IMR-90 (cell line): ENCODE results near the gene SLC2A11. TPM values are rescaled to one million over a fixed set of nuclear protein-coding genes. Genes with fewer than 3 reads are reported as not detected.
A peak's percentile ranks its signal among the peaks of the same experiment; 100 is the strongest.

Experiments
- ATAC-seq: fragments of 200-7000 bp; cut with Tn5 transposase; 2 replicates; pipeline ENCODE4 v1.9.1; 2020; ENCODE audit warnings: low read depth, mild to moderate bottlenecking, moderate library complexity
- BruUV-seq: library from RNA; stranded (reverse); fragments of 400-500 nt; replicated peaks from 2 replicates; lab custom pipeline; 2021; lab: Mats Ljungman, UMichigan
- CTCF ChIA-PET: fragments of 300-600 bp; formaldehyde crosslinking; extraction: SDS; loops from one replicate; lab custom pipeline; 2021; ENCODE audit warnings: antibody characterized with exemption; lab: Yijun Ruan, JAX
- POLR2A ChIA-PET: fragments of 300-600 bp; sonication (Branson Sonifier 250); formaldehyde crosslinking; loops from one replicate; lab custom pipeline; 2022; ENCODE audit warnings: antibody characterized with exemption; ENCODE audit not compliant: unreplicated experiment; lab: Charles Lee
- DNase-seq: peaks from one replicate; pipeline ENCODE4 v3.0.0; 2013
- H2AFZ ChIP-seq: replicated peaks from 2 replicates; pipeline ENCODE3; 2013; ENCODE audit warnings: low read length, mild to moderate bottlenecking; ENCODE audit not compliant: poor library complexity
- H2AK5ac ChIP-seq: 2 replicates; pipeline ENCODE4 v1.6.1; 2013; ENCODE audit warnings: low read depth, low read length, inconsistent platforms
- H2AK9ac ChIP-seq: replicated peaks from 2 replicates; pipeline ENCODE3; 2013; ENCODE audit warnings: mild to moderate bottlenecking, low read depth, low read length, moderate library complexity; ENCODE audit not compliant: poor library complexity
- H2BK120ac ChIP-seq: 2 replicates; pipeline ENCODE4 v1.6.1; 2013; ENCODE audit warnings: low read depth, low read length, inconsistent platforms
- H2BK15ac ChIP-seq: 3 replicates; pipeline ENCODE4 v1.6.1; 2013; ENCODE audit warnings: low read depth, low read length, inconsistent platforms
- H2BK20ac ChIP-seq: 2 replicates; pipeline ENCODE4 v1.6.1; 2013; ENCODE audit warnings: low read depth, mild to moderate bottlenecking, inconsistent platforms, low read length, moderate library complexity
- H2BK5ac ChIP-seq: 2 replicates; pipeline ENCODE4 v1.6.1; 2013; ENCODE audit warnings: mild to moderate bottlenecking, low read depth, low read length, inconsistent platforms; ENCODE audit not compliant: poor library complexity, severe bottlenecking
- H3K14ac ChIP-seq: replicated peaks from 2 replicates; pipeline ENCODE4 v1.6.1; 2013; ENCODE audit warnings: low read depth, low read length, inconsistent platforms
- H3K18ac ChIP-seq: 2 replicates; pipeline ENCODE4 v1.6.1; 2013; ENCODE audit warnings: low read depth, low read length, control low read depth
- H3K23ac ChIP-seq: 2 replicates; pipeline ENCODE4 v1.6.1; 2013; ENCODE audit warnings: low read depth, low read length, inconsistent platforms
- H3K27ac ChIP-seq: 2 replicates; pipeline ENCODE4 v1.5.1; 2013; ENCODE audit warnings: mild to moderate bottlenecking, control low read depth, low read length; ENCODE audit not compliant: insufficient read depth
- H3K27me3 ChIP-seq: 2 replicates; pipeline ENCODE4 v1.6.1; 2013; ENCODE audit warnings: low read length; ENCODE audit not compliant: control insufficient read depth, insufficient read depth
- H3K36me3 ChIP-seq: 2 replicates; pipeline ENCODE4 v1.6.1; 2013; ENCODE audit warnings: low read length, mixed read lengths; ENCODE audit not compliant: control insufficient read depth, insufficient read depth
- H3K4ac ChIP-seq: 2 replicates; pipeline ENCODE4 v1.6.1; 2013; ENCODE audit warnings: low read depth, low read length, inconsistent platforms
- H3K4me1 ChIP-seq: 2 replicates; pipeline ENCODE4 v1.6.1; 2013; ENCODE audit warnings: low read length, mixed read lengths; ENCODE audit not compliant: control insufficient read depth, insufficient read depth
- H3K4me2 ChIP-seq: 2 replicates; pipeline ENCODE4 v1.6.1; 2013; ENCODE audit warnings: low read depth, mild to moderate bottlenecking, control low read depth, low read length, moderate library complexity
- H3K4me3 ChIP-seq: 2 replicates; pipeline ENCODE4 v1.5.1; 2013; ENCODE audit warnings: low read depth, mild to moderate bottlenecking, control low read depth, low read length, moderate library complexity; ENCODE audit not compliant: insufficient read depth
- H3K56ac ChIP-seq: 2 replicates; pipeline ENCODE4 v1.6.1; 2013; ENCODE audit warnings: low read length, inconsistent platforms; ENCODE audit not compliant: insufficient read depth; ENCODE audit errors: extremely low read depth
- H3K79me1 ChIP-seq, 2 experiments: 2 replicates each; pipeline ENCODE4 v1.6.1; 2013; ENCODE audit warnings: low read length in 2 of 2, inconsistent platforms in 1 of 2, low read depth in 1 of 2
- H3K9ac ChIP-seq: 2 replicates; pipeline ENCODE4 v1.6.1; 2013; ENCODE audit warnings: low read depth, low read length, control low read depth
- H3K9me1 ChIP-seq: 2 replicates; pipeline ENCODE4 v1.6.1; 2013; ENCODE audit warnings: low read length, inconsistent platforms; ENCODE audit not compliant: insufficient read depth
- H3K9me3 ChIP-seq: 2 replicates; pipeline ENCODE4 v1.6.1; 2013; ENCODE audit warnings: low read length; ENCODE audit not compliant: control insufficient read depth, insufficient read depth
- H4K20me1 ChIP-seq: 2 replicates; pipeline ENCODE4 v1.6.1; 2013; ENCODE audit warnings: low read length, inconsistent platforms; ENCODE audit not compliant: insufficient read depth
- H4K5ac ChIP-seq: 2 replicates; pipeline ENCODE4 v1.6.1; 2013; ENCODE audit warnings: mild to moderate bottlenecking, low read depth, low read length, control low read depth
- H4K8ac ChIP-seq, 2 experiments: 2 replicates each; pipeline ENCODE4 v1.6.1; 2013; ENCODE audit warnings: low read depth in 2 of 2, low read length in 2 of 2, control low read depth in 1 of 2, inconsistent platforms in 1 of 2
- H4K91ac ChIP-seq: 2 replicates; pipeline ENCODE4 v1.6.1; 2013; ENCODE audit warnings: low read depth, low read length, inconsistent platforms; ENCODE audit not compliant: insufficient read depth
- BHLHE40 ChIP-seq: fragments of 150-350 bp; IDR thresholded peaks from 2 replicates; pipeline ENCODE4 v1.6.1; 2016; ENCODE audit warnings: mild to moderate bottlenecking, low read depth, low read length
- CEBPB ChIP-seq: IDR thresholded peaks from 2 replicates; pipeline ENCODE4 v1.6.1; 2012; ENCODE audit warnings: low read depth, low read length, improper control_type of control experiment
- CTCF ChIP-seq: conservative IDR thresholded peaks from 2 replicates; pipeline ENCODE4 v1.5.1; 2012; ENCODE audit warnings: mild to moderate bottlenecking, low read depth, low read length, improper control_type of control experiment
- ELK1 ChIP-seq: fragments of 150-350 bp; IDR thresholded peaks from 2 replicates; pipeline ENCODE4 v1.6.1; 2016; ENCODE audit warnings: low read depth, mild to moderate bottlenecking, low read length, moderate library complexity, borderline replicate concordance
- FOS ChIP-seq: fragments of 150-350 bp; IDR thresholded peaks from 2 replicates; pipeline ENCODE4 v1.6.1; 2016; ENCODE audit warnings: low read depth, low read length
- MAFK ChIP-seq: IDR thresholded peaks from 2 replicates; pipeline ENCODE4 v1.6.1; 2012; ENCODE audit warnings: low read depth, low read length, improper control_type of control experiment
- MXI1 ChIP-seq: IDR thresholded peaks from 2 replicates; pipeline ENCODE4 v1.6.1; 2012; ENCODE audit warnings: low read depth, mild to moderate bottlenecking, low read length, moderate library complexity, borderline replicate concordance
- NFE2L2 ChIP-seq: fragments of 150-350 bp; IDR thresholded peaks from 2 replicates; pipeline ENCODE4 v1.6.1; 2016; ENCODE audit warnings: low read depth, mild to moderate bottlenecking, low read length
- POLR2A ChIP-seq: IDR thresholded peaks from 2 replicates; pipeline ENCODE4 v1.6.1; 2012; ENCODE audit warnings: mild to moderate bottlenecking, low read depth, low read length
- RAD21 ChIP-seq: IDR thresholded peaks from 2 replicates; pipeline ENCODE4 v1.6.1; 2012; ENCODE audit warnings: low read length, improper control_type of control experiment
- RCOR1 ChIP-seq: IDR thresholded peaks from 2 replicates; pipeline ENCODE4 v1.6.1; 2012; ENCODE audit warnings: mild to moderate bottlenecking, low read length, improper control_type of control experiment; ENCODE audit not compliant: insufficient replicate concordance
- RFX5 ChIP-seq: IDR thresholded peaks from 2 replicates; pipeline ENCODE4 v1.8.0; 2012; ENCODE audit warnings: low read depth, mild to moderate bottlenecking, low read length, moderate library complexity
- SMC3 ChIP-seq: fragments of 150-350 bp; IDR thresholded peaks from 2 replicates; pipeline ENCODE4 v1.6.1; 2016; ENCODE audit warnings: low read depth, mild to moderate bottlenecking, antibody characterized with exemption, low read length, moderate library complexity
- WGBS, 2 experiments: methylation state at CpG; one replicate each; pipeline versions ENCODE4 v1.1.5 to v1.1.7; 2013; ENCODE audit warnings: missing lambda C conversion rate in 2 of 2; ENCODE audit not compliant: insufficient read length in 1 of 2; ENCODE audit errors: extremely low coverage in 2 of 2; 5-methylcytosine and 5-hydroxymethylcytosine counted together
- dilution Hi-C: fragments of 300-500 bp; cut with HindIII; formaldehyde crosslinking; loops from one replicate; pipeline ENCODE4 v1.14.3; 2018; ENCODE audit warnings: low sequenced_read_pairs; ENCODE audit not compliant: unreplicated experiment
- in situ Hi-C: fragments of 300-500 bp; cut with MboI; formaldehyde crosslinking; loops from 3 replicates; pipeline ENCODE4 v1.14.3; 2019; ENCODE audit warnings: low sequenced_read_pairs, inconsistent platforms, mixed read lengths
- intact Hi-C: fragments of 100-400 bp; cut with micrococcal nuclease; formaldehyde crosslinking; loops from 2 replicates; pipeline ENCODE4 v1.10.0; 2022
- polyA plus RNA-seq, 3 experiments: library from polyadenylated mRNA; depleted of rRNA; stranded (reverse); fragments of >200 nt; gene quantifications; 2 replicates each; pipeline ENCODE4 v1.2.3, GENCODE V29; 2012; ENCODE audit warnings: low replicate concordance in 1 of 3
- total RNA-seq: library from RNA; depleted of rRNA; stranded (reverse); fragments of >200 nt; gene quantifications from 2 replicates; pipeline ENCODE4 v1.2.3, GENCODE V29; 2012

Gene SLC2A11
- total and polyA plus RNA-seq, 2 of the 4 experiments (the other 2 are of a cell fraction) = 3.2 to 8.7 TPM

GRCh38 chr22:23888615-23889401 lies 31.1 kb downstream of the SLC2A11 start (continued):
- no peak for TF ChIP-seq RCOR1

- H3K56ac ChIP-seq = no peak overlapping the region
- POLR2A ChIA-PET = no interaction called here
- in situ Hi-C loops = no loop called here
- no peak overlapping the region for H4K91ac ChIP-seq
- H3K4ac ChIP-seq = no peak overlapping the region
- H2AK5ac ChIP-seq = peak overlapping the region; percentile 89; the same call in 1 of the 2 replicates
- no peak overlapping the region for H2AFZ ChIP-seq
- H3K79me1 ChIP-seq = peaks cover 0 to 7% of the 10 kb centered on the region in 2 experiments; a peak in 1 of 4 replicates
- H3K9me3 ChIP-seq = no peaks in the 10 kb centered on the region
- dilution Hi-C loops = no loop called here
- peaks cover 8% of the 10 kb centered on the region for H3K4me1 ChIP-seq
- H4K8ac ChIP-seq = no peak overlapping the region
- no peak overlapping the region for H3K4me2 ChIP-seq
- H3K27me3 ChIP-seq = no peaks in the 10 kb centered on the region
- no peak overlapping the region for H3K23ac ChIP-seq
- no TSS peak for BruUV-seq
- H2BK20ac ChIP-seq = 0 out of 2 replicates have a peak overlapping the region, but pooled peaks have one; percentile 46
- WGBS, 2 experiments = no CpG with 5 or more reads among the region's 5 CpGs
- H3K14ac ChIP-seq = no peak overlapping the region
- no peak overlapping the region for H3K18ac ChIP-seq
- intact Hi-C loops = no loop called here
- ATAC-seq = no peak
- no peak overlapping the region for H2BK5ac ChIP-seq
- H3K9me1 ChIP-seq = peaks cover 11% of the 10 kb centered on the region
- H2BK15ac ChIP-seq = no peak overlapping the region
- no peak overlapping the region for H2AK9ac ChIP-seq
- CTCF ChIA-PET = interaction anchor here (0.5 to 1.2 kb wide), 2 partner anchors 9 to 14 kb away, joined by 3 read pairs; no protein-coding TSS in a partner anchor
- H4K5ac ChIP-seq = no peak overlapping the region
- no peaks in the 10 kb centered on the region for H3K36me3 ChIP-seq
- H4K20me1 ChIP-seq = no peaks in the 10 kb centered on the region; the same call in 1 of the 2 replicates
- no peak overlapping the region for H3K4me3 ChIP-seq
- H3K9ac ChIP-seq = no peak overlapping the region
- H3K27ac ChIP-seq = no peak overlapping the region
- peak overlapping the region; percentile 5; the same call in 1 of the 2 replicates for H2BK120ac ChIP-seq
- no peak for DNase-seq
- TF ChIP-seq BHLHE40 (no peak), RAD21 (no peak), RFX5 (no peak), NFE2L2 (no peak), CEBPB (no peak), ELK1 (no peak), SMC3 (no peak), FOS (no peak), CTCF (no peak), MAFK (no peak), RCOR1 (no peak), MXI1 (no peak), POLR2A (no peak)
These were observed 31.9 kb downstream of the SLC2A11 start for GRCh38 chr22:23889620-23890019.
